ENCODE measurements around the gene TEP1.

Gene TEP1

DNA sequence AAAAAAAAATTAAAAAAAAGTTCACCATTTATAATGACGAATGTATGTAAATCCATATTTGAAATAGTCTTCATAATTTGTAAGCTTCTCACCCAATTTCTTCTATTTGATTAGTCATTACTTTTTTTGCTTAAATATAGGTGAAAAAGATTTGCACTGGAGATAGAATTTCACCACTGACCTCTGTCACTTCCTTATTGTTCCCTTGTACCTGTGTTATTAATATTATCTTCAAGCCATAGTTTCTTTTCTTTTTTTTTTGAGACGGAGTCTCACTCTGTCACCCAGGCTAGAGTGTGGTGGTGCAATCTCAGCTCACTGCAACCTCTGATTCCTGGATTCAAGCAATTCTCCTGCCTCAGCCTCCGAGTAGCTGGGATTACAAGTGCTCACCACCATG, 15.8 kb downstream of the TEP1 start:
- no peak overlapping the region for H3K27ac ChIP-seq
- ChIA-PET CTCF (no interaction called here), POLR2A (ENCODE audit: low non-redundant PET) (no interaction called here)
- TF ChIP-seq CTCF (conservative IDR thresholded peaks at IDR 0.05; ENCODE audit: low read depth): no peak
- DNase-seq (ENCODE audit: low spot score): no peak

DNA sequence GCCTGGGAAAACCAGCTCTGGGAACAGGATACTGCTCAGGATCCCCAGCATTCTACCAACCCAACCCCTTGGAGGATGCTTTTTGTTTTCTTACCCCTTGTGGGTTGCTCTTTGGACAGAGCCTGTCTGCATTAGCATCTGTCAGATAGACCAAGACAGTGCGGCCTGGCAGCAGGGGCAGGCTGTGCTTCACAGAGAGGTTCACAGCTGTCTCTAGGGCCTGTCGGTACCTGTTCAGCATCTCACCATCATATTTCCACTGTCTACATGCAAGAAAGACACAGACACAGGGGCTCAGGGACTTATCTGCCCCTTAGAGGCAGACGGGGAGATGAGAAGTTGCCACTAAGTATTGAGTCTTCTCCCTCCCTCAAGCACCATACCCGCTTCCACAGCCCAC, 21.8 kb downstream of the TEP1 start:
- POLR2A ChIA-PET (ENCODE audit: low non-redundant PET): no interaction called here
- no peak overlapping the region for H3K27ac ChIP-seq
- no peak for TF ChIP-seq CTCF (conservative IDR thresholded peaks at IDR 0.05; ENCODE audit: low read depth)
- DNase-seq (ENCODE audit: low spot score): no peak
- CTCF ChIA-PET: no interaction called here

GRCh38 chr14:20388159-20388558, 25.1 kb downstream of the TEP1 start:
- no peak for TF ChIP-seq CTCF (conservative IDR thresholded peaks at IDR 0.05; ENCODE audit: low read depth)
- CTCF ChIA-PET: interaction anchor here (0.7 kb wide), 1 partner anchor 100 kb away, joined by 3 read pairs; no protein-coding TSS in a partner anchor
- POLR2A ChIA-PET (ENCODE audit: low non-redundant PET): no interaction called here
- DNase-seq (ENCODE audit: low spot score): no peak
- H3K27ac ChIP-seq: no peak overlapping the region

DNA sequence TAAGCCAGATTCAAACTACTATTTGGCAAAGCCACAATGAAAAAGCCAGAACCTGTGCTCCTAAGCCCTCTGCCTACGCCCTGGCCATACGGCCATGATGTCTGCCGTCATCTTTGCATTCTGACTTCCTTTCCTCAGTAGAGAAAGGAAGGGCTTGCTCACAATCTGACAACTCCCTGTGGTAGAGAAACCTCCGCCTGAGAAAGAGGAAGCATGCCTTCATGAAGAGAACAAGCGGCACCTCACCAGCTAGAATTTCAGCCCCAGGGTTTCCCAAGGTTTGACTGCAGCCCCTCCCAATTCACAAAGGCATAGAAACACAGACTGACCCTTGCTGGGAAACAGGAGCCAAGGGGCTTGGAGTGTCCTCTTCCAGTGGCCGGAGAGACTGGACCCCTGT, 25.7 kb downstream of the TEP1 start:
- no peak for TF ChIP-seq CTCF (conservative IDR thresholded peaks at IDR 0.05; ENCODE audit: low read depth)
- H3K27ac ChIP-seq: no peak overlapping the region
- ChIA-PET CTCF (interaction anchor here (0.7 kb wide), 2 partner anchors 179 to 374 kb away, joined by 3 to 8 read pairs; no protein-coding TSS in a partner anchor), POLR2A (ENCODE audit: low non-redundant PET) (no interaction called here)
- no peak for DNase-seq (ENCODE audit: low spot score)

DNA sequence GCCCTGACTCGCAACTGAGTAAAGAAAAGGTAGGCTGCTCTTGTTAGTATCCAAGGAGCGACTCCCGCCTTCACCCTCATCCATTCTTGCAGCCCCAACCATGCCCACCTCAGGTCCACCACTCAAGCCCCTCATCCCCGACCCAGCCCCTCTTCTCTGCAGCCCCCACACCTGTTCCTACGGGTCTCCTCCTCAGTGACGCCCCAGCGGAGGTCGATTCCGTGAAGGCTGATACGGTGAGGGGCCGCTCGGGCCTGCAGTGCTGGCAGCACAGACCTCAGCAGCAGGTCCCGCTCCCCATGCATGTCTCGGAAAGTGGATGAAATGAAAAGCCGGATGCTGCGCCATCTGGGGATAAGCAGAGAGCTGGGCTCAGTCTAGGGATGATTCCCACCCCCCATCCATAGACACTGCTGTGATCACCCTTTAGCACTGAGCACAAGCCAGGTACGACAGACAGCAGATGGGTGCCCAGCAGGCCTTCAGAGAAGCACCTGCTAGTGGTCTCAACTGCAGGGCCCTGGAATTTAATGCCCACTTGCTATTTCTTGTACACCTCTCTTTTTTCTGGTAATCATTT, 26.9 kb downstream of the TEP1 start:
- H3K27ac ChIP-seq: no peak overlapping the region
- CTCF ChIA-PET: no interaction called here
- no peak for TF ChIP-seq CTCF (conservative IDR thresholded peaks at IDR 0.05; ENCODE audit: low read depth)
- POLR2A ChIA-PET (ENCODE audit: low non-redundant PET): no interaction called here
- no peak for DNase-seq (ENCODE audit: low spot score)

DNA sequence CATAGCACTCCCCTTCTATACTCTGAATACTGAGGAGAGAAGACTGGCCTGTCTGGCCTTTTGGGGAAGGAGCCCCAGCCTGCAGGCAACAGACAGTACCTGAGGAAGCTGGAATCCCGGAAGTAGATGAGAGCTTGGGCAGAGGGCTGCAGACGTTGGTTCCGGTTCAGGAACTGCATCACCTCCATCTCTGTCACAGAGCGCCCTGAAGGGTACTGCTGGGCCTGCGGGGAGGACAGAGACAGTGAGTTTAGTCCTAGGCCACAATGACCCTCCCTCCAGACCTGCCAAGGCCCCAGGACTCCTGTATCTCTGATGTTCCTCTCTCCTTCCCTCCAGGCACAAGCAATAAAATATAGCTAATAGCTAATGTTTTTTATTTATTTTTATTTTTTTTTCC, 28.4 kb downstream of the TEP1 start:
- ChIA-PET POLR2A (ENCODE audit: low non-redundant PET) (no interaction called here), CTCF (interaction anchor here (0.6 to 0.7 kb wide), 2 partner anchors 18 to 127 kb away, joined by 3 read pairs; no protein-coding TSS in a partner anchor)
- no peak for DNase-seq (ENCODE audit: low spot score)
- no peak overlapping the region for H3K27ac ChIP-seq
- no peak for TF ChIP-seq CTCF (conservative IDR thresholded peaks at IDR 0.05; ENCODE audit: low read depth)
